ENCODE results near the gene DGKG. TPM values are rescaled to one million over a fixed set of nuclear protein-coding genes. Genes with fewer than 3 reads are reported as not detected.

Gene DGKG
- polyA plus RNA-seq, 2 of the 4 experiments (the other 2 are of a cell fraction), result 11.5 to 13.3 TPM

DNA sequence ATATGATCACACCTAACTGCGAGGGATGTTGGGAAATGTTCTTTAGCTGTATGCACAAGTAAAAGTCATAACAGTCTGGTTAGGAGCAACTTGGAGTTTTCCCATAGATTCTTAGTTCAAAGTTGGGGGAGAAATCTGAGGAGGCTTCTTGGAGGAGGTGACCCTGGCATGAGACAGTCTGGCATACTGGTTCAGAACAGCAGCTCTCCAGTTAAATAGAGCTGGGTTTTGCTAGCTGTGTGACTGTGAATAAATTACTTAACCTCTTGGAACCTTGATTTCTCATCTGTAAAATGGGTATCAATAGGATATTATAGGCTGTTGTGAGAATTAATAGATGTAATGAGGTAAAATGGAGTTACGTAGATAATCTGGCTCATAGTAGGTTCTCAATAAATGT, 49.1 kb upstream of the DGKG start:
- Histone ChIP-seq H3K4me1 (peaks cover 19% of the 10 kb centered on the region), H3K4me3 (no peak overlapping the region), H3K27ac (no peak overlapping the region), H3K9me3 (no peaks in the 10 kb centered on the region), H3K4me2 (no peak overlapping the region)
- ChIA-PET CTCF (no interaction called here), POLR2A (no interaction called here)
- TF ChIP-seq POLR2AphosphoS2 (conservative IDR thresholded peaks at IDR 0.05; ENCODE audit: low read length), result no peak
- TF ChIP-seq ZFP36 (IDR thresholded peaks at IDR 0.05; ENCODE audit: borderline replicate concordance, partially characterized antibody), result peak; percentile 72
- no peak for FAIRE-seq
- ATAC-seq, result no peak
- DNase-seq (ENCODE audit: low read depth in 1 of 2, low spot score in 1 of 2), result no peak
- 92% methylated on average over 2 of the region's 2 CpGs for WGBS (ENCODE audit: missing lambda C conversion rate)

DNA sequence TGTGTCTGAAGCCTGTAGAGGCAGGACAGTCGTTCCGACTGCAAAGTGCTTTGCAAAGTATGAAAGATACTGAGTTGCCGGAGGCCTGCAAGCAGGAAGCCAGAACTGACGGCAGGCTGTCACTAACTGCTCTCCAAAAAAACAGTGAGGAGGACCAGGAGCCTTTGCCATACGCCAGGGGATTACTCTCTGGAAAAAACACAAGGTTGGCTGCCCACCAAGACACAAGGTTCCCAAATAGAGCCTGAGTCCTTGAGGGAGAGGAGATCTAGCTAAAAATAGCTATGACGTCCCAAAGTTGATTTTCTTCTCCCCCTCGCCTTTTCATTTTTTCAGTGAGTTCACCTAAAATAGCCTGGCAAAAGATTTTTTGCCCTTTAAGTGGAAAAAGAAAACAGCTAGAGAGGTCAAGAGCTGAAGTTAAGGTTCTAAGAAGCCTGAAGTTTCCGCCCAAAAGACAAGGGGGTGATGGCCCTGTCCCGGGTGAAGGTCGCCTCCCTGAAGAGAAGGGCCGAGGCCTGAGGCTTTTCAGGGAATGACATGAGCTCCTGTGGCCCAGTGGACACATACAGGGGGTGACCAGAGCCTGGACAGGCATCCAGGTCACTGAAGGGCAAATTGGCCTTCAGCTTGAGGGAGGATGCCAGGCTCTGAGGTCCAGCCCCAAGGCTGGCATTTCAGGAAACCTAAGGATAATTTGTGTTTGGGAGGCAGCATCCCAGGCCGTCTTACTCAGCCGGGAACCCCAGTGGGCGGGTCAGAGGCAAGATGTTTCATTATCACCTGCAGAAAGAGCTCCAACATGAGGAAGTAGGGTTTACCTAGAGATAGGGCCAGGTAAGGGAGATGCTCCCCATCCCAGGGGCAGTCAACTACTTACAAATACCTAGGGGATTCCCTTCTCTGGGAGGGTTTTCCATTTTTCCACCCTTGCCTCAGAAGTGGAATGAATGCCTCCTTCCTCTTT, 44.9 kb upstream of the DGKG start:
- Histone ChIP-seq H3K4me1 (no peaks in the 10 kb centered on the region), H3K4me3 (no peak overlapping the region), H3K9me3 (no peaks in the 10 kb centered on the region), H3K4me2 (no peak overlapping the region), H3K27ac (no peak overlapping the region)
- ChIA-PET POLR2A (no interaction called here), CTCF (no interaction called here)
- DNase-seq (ENCODE audit: low read depth in 1 of 2, low spot score in 1 of 2) (no peak), ATAC-seq (no peak), FAIRE-seq (no peak)
- no peak for TF ChIP-seq ZNF302 (CRISPR knock-in tag; IDR thresholded peaks at IDR 0.05)
- WGBS (ENCODE audit: missing lambda C conversion rate), result 73% methylated on average over 11 of the region's 14 CpGs

DNA sequence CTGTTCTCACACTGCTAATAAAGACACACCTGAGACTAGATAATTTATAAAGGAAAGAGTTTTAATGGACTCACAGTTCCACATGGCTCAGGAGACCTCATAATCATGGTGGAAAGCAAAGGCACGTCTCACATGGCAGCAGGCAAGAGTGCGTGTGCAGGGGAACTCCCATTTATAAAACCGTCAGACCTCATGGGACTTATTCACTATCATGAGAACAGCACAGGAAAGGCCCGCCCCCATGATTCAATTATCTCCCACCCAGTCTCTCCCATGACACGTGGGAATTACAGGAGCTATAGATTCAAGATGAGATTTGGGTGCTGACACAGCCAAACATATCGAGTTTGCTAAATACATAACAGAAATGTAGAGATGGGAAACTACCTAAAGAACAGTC, 39.5 kb upstream of the DGKG start:
- 20% methylated on average over 5 of the region's 6 CpGs for WGBS (ENCODE audit: missing lambda C conversion rate)
- Histone ChIP-seq H3K27ac (no peak overlapping the region), H3K4me1 (no peaks in the 10 kb centered on the region), H3K9me3 (no peaks in the 10 kb centered on the region), H3K4me2 (no peak overlapping the region), H3K4me3 (no peak overlapping the region)
- ChIA-PET POLR2A (no interaction called here), CTCF (no interaction called here)
- no peak for FAIRE-seq
- TF ChIP-seq BHLHE40 (IDR thresholded peaks at IDR 0.05; ENCODE audit: low read depth, low read length) (no peak), CBX2 (IDR thresholded peaks at IDR 0.05; ENCODE audit: borderline replicate concordance, low read depth) (no peak), SREBF2 (IDR thresholded peaks at IDR 0.05) (no peak), TP53 (CRISPR knock-in tag; IDR thresholded peaks at IDR 0.05) (no peak)
- ATAC-seq, result no peak
- no peak for DNase-seq (ENCODE audit: low read depth in 1 of 2, low spot score in 1 of 2)

DNA sequence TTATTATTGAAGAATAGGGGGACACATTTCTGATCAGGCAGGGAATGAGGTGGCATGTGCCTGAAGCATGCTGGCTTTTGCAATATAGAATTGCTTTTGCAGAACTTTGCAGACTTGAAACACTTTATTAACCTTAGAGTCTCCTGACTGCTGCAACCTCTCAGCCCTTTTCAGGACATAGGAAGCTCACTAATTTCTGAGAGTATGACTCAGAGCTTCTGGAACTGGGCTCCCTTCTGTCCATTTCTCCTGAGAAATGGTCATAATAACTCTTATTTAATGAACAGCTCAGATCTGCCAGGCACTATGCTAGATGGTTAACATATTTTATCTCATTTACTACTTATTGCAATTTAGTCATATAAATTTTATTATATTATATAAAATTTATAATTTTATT, 38.6 kb upstream of the DGKG start:
- Histone ChIP-seq H3K4me3 (no peak overlapping the region), H3K4me1 (no peaks in the 10 kb centered on the region), H3K4me2 (no peak overlapping the region), H3K9me3 (no peaks in the 10 kb centered on the region), H3K27ac (no peak overlapping the region)
- FAIRE-seq (no peak), DNase-seq (ENCODE audit: low read depth in 1 of 2, low spot score in 1 of 2) (no peak), ATAC-seq (no peak)
- ChIA-PET POLR2A (no interaction called here), CTCF (no interaction called here)
- TF ChIP-seq, protein P1, sequence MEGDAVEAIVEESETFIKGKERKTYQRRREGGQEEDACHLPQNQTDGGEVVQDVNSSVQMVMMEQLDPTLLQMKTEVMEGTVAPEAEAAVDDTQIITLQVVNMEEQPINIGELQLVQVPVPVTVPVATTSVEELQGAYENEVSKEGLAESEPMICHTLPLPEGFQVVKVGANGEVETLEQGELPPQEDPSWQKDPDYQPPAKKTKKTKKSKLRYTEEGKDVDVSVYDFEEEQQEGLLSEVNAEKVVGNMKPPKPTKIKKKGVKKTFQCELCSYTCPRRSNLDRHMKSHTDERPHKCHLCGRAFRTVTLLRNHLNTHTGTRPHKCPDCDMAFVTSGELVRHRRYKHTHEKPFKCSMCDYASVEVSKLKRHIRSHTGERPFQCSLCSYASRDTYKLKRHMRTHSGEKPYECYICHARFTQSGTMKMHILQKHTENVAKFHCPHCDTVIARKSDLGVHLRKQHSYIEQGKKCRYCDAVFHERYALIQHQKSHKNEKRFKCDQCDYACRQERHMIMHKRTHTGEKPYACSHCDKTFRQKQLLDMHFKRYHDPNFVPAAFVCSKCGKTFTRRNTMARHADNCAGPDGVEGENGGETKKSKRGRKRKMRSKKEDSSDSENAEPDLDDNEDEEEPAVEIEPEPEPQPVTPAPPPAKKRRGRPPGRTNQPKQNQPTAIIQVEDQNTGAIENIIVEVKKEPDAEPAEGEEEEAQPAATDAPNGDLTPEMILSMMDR (IDR thresholded peaks at IDR 0.05), result no peak
- no peak for TF ChIP-seq MAZ (IDR thresholded peaks at IDR 0.05; ENCODE audit: borderline replicate concordance, low read depth, low read length)
- TF ChIP-seq EHMT2 (IDR thresholded peaks at IDR 0.05; ENCODE audit: low read depth), result no peak
- TF ChIP-seq PBX3 (IDR thresholded peaks at IDR 0.05), result no peak
- TF ChIP-seq HOXB5 (CRISPR knock-in tag; IDR thresholded peaks at IDR 0.05), result no peak
- no peak for TF ChIP-seq EP300 (IDR thresholded peaks at IDR 0.05)
- TF ChIP-seq TFCP2L1 (CRISPR knock-in tag; IDR thresholded peaks at IDR 0.05), result no peak
- no peak for TF ChIP-seq NFE2L2 (conservative IDR thresholded peaks at IDR 0.05; ENCODE audit: low read length)
- TF ChIP-seq ATOH8 (CRISPR knock-in tag; IDR thresholded peaks at IDR 0.05; ENCODE audit: low read depth), result no peak
- TF ChIP-seq JUN (IDR thresholded peaks at IDR 0.05), result no peak
- no peak for TF ChIP-seq RCOR1 (IDR thresholded peaks at IDR 0.05; ENCODE audit: low read depth, low read length)
- no peak for TF ChIP-seq MAFK (IDR thresholded peaks at IDR 0.05; ENCODE audit: partially characterized antibody)
- no peak for TF ChIP-seq CHD2 (IDR thresholded peaks at IDR 0.05; ENCODE audit: low read length, partially characterized antibody)

All from A549 (cell line).